Ovary (tissue), 3 donors: ENCODE measurements around the gene MRAS.

Source experiments
- CTCF ChIP-seq, 3 donors: fragments of 450-650 bp in 2 of 3; fragments of 200-600 bp in 1 of 3; IDR thresholded peaks; one replicate each; pipeline versions ENCODE4 v1.5.1 to v1.8.0; 2016 to 2022; ENCODE audit warnings: antibody characterized with exemption in 3 of 3, mild to moderate bottlenecking in 1 of 3
- EP300 ChIP-seq: sonication (generic); formaldehyde crosslinking; IDR thresholded peaks from one replicate; pipeline ENCODE4 v1.6.1; 2017; ENCODE audit warnings: antibody characterized with exemption
- donor health status: DM: no; HTN: no; CAD: no.

DNA sequence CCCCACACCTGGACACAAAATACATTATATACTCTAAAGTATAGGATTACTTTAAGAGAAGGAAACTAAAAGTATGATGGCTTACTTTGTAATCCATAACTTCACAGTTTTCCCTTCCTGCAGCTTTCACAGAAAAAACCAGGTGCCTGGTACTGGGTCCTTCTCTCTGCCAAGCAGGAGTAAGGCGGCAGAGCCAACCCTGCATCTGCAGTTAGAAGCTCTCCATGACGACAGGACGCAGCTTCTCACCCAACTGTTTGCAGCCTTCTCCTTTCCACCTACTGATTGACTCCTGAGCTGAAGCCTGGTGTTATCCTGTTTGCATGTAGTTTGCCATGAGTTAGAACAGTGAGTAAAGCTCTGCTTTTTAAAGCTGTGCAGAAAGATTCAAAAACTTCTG, 6.7 kb downstream of the MRAS start:
- TF ChIP-seq CTCF (IDR thresholded peaks at IDR 0.05) (no peak), EP300 (no peak)
